ENCODE results near the gene RPL4. TPM values are rescaled to one million over a fixed set of nuclear protein-coding genes. Genes with fewer than 3 reads are reported as not detected.

The RPL4 gene
- total RNA-seq, 2 donors from 2014 or later: 2,395 to 5,607 TPM

GRCh38 chr15:66524838-66525237, 20.2 kb upstream of the RPL4 start:
- no peaks in the 10 kb centered on the region for H3K4me1 ChIP-seq (replicated peaks)
- intact Hi-C loops (cut with DNase I): no loop called here
- WGBS: 71% methylated on average over 4 of the region's 4 CpGs
- no peaks in the 10 kb centered on the region for H3K36me3 ChIP-seq
- H3K27ac ChIP-seq: no peak overlapping the region
- H3K4me3 ChIP-seq: no peak overlapping the region
- no peak for TF ChIP-seq POLR2A (IDR thresholded peaks at IDR 0.05)
- no peak for TF ChIP-seq CTCF (IDR thresholded peaks at IDR 0.05)
- TF ChIP-seq POLR2AphosphoS5 (IDR thresholded peaks at IDR 0.05): no peak
- no peaks in the 10 kb centered on the region for H3K9me3 ChIP-seq
- DNase-seq (ENCODE audit: low spot score): no peak
- no peaks in the 10 kb centered on the region for H3K27me3 ChIP-seq (replicated peaks; ENCODE audit: insufficient read depth)

- Histone ChIP-seq H3K9me3 (no peaks in the 10 kb centered on the region), H3K27me3 (replicated peaks; ENCODE audit: insufficient read depth) (no peaks in the 10 kb centered on the region), H3K27ac (no peak overlapping the region), H3K36me3 (no peaks in the 10 kb centered on the region), H3K4me3 (no peak overlapping the region), H3K4me1 (replicated peaks) (no peaks in the 10 kb centered on the region)
- intact Hi-C loops (cut with DNase I): no loop called here
- WGBS: 89% methylated on average over 3 of the region's 3 CpGs
- DNase-seq (ENCODE audit: low spot score): no peak
- TF ChIP-seq CTCF (IDR thresholded peaks at IDR 0.05): no peak
- TF ChIP-seq POLR2A (IDR thresholded peaks at IDR 0.05): no peak
Observed at GRCh38 chr15:66523926-66524325, 19.3 kb upstream of the RPL4 start.

- no peak overlapping the region for H3K27ac ChIP-seq
- intact Hi-C loops (cut with DNase I): no loop called here
- no peak for DNase-seq (ENCODE audit: low spot score)
Observed at GRCh38 chr15:66515901-66516322, 11.3 kb upstream of the RPL4 start.

GRCh38 chr15:66514586-66514985, 9.9 kb upstream of the RPL4 start:
- intact Hi-C loops (cut with DNase I): no loop called here

More at GRCh38 chr15:66515901-66516322, 11.3 kb upstream of the RPL4 start:
- WGBS: 97% methylated on average over 2 of the region's 2 CpGs
- Histone ChIP-seq H3K9me3 (no peaks in the 10 kb centered on the region), H3K4me1 (replicated peaks) (no peaks in the 10 kb centered on the region), H3K36me3 (no peaks in the 10 kb centered on the region), H3K27me3 (replicated peaks; ENCODE audit: insufficient read depth) (no peaks in the 10 kb centered on the region), H3K4me3 (no peak overlapping the region)
- no peak for TF ChIP-seq POLR2AphosphoS5 (IDR thresholded peaks at IDR 0.05)
- TF ChIP-seq POLR2A (IDR thresholded peaks at IDR 0.05): no peak
- no peak for TF ChIP-seq CTCF (IDR thresholded peaks at IDR 0.05)

More at GRCh38 chr15:66514586-66514985, 9.9 kb upstream of the RPL4 start:
- DNase-seq (ENCODE audit: low spot score): no peak
- no peak for TF ChIP-seq POLR2A (IDR thresholded peaks at IDR 0.05)
- TF ChIP-seq POLR2AphosphoS5 (IDR thresholded peaks at IDR 0.05): no peak
- TF ChIP-seq CTCF (IDR thresholded peaks at IDR 0.05): no peak
- no peaks in the 10 kb centered on the region for H3K36me3 ChIP-seq
- H3K27ac ChIP-seq: no peak overlapping the region
- 88% methylated on average over 3 of the region's 3 CpGs for WGBS
- H3K27me3 ChIP-seq (replicated peaks; ENCODE audit: insufficient read depth): no peaks in the 10 kb centered on the region
- H3K4me3 ChIP-seq: no peak overlapping the region
- no peaks in the 10 kb centered on the region for H3K9me3 ChIP-seq
- H3K4me1 ChIP-seq (replicated peaks): no peaks in the 10 kb centered on the region
